ENCODE measurements around the gene CDKL1.

The CDKL1 gene

GRCh38 chr14:50407111-50407812 is 10.6 kb upstream of the CDKL1 start:
- Histone ChIP-seq H3K4me2 (ENCODE audit: low read length) (no peak overlapping the region), H3K79me2 (ENCODE audit: control insufficient read depth, low read length) (no peaks in the 10 kb centered on the region), H3K27ac (ENCODE audit: low read depth, low read length) (no peak overlapping the region), H3K27me3 (ENCODE audit: control insufficient read depth, low read length) (no peaks in the 10 kb centered on the region), H3K4me3 (ENCODE audit: low read length) (no peak overlapping the region), H3K36me3 (ENCODE audit: control insufficient read depth, low read length) (no peaks in the 10 kb centered on the region), H4K20me1 (ENCODE audit: control insufficient read depth, insufficient read depth, low read depth, low read length) (no peaks in the 10 kb centered on the region), H3K9me2 (replicated peaks; ENCODE audit: control insufficient read depth, low read length) (no peaks in the 10 kb centered on the region), H3K4me1 (ENCODE audit: control insufficient read depth, low read length) (no peaks in the 10 kb centered on the region), H3K9me3 (ENCODE audit: control insufficient read depth, insufficient read depth, low read length) (no peaks in the 10 kb centered on the region), H3F3A (ENCODE audit: control insufficient read depth, insufficient read depth) (peaks cover 4% of the 10 kb centered on the region; the same call in 1 of the 2 replicates)
- no peak for TF ChIP-seq EZH2phosphoT487 (IDR thresholded peaks at IDR 0.05; ENCODE audit: borderline replicate concordance, low read length)
- no peak for TF ChIP-seq CTCF (IDR thresholded peaks at IDR 0.05; ENCODE audit: low read depth, low read length, poor library complexity, severe bottlenecking)

- Histone ChIP-seq H3K27ac (ENCODE audit: low read depth, low read length) (no peak overlapping the region), H3K4me3 (ENCODE audit: low read length) (no peak overlapping the region), H3K9me3 (ENCODE audit: control insufficient read depth, insufficient read depth, low read length) (no peaks in the 10 kb centered on the region), H3F3A (ENCODE audit: control insufficient read depth, insufficient read depth) (peaks cover 5% of the 10 kb centered on the region), H3K27me3 (ENCODE audit: control insufficient read depth, low read length) (no peaks in the 10 kb centered on the region), H3K79me2 (ENCODE audit: control insufficient read depth, low read length) (no peaks in the 10 kb centered on the region), H3K4me1 (ENCODE audit: control insufficient read depth, low read length) (peaks cover 7% of the 10 kb centered on the region), H4K20me1 (ENCODE audit: control insufficient read depth, insufficient read depth, low read depth, low read length) (no peaks in the 10 kb centered on the region), H3K4me2 (ENCODE audit: low read length) (no peak overlapping the region), H3K9me2 (replicated peaks; ENCODE audit: control insufficient read depth, low read length) (no peaks in the 10 kb centered on the region), H3K36me3 (ENCODE audit: control insufficient read depth, low read length) (no peaks in the 10 kb centered on the region)
- TF ChIP-seq EZH2phosphoT487 (IDR thresholded peaks at IDR 0.05; ENCODE audit: borderline replicate concordance, low read length) (no peak), CTCF (IDR thresholded peaks at IDR 0.05; ENCODE audit: low read depth, low read length, poor library complexity, severe bottlenecking) (no peak)
These were observed 6.7 kb upstream of the CDKL1 start for GRCh38 chr14:50403419-50403818.

GRCh38 chr14:50402965-50403364 is 6.3 kb upstream of the CDKL1 start:
- no peaks in the 10 kb centered on the region for H4K20me1 ChIP-seq (ENCODE audit: control insufficient read depth, insufficient read depth, low read depth, low read length)
- H3K36me3 ChIP-seq (ENCODE audit: control insufficient read depth, low read length) = no peaks in the 10 kb centered on the region
- H3F3A ChIP-seq (ENCODE audit: control insufficient read depth, insufficient read depth) = peaks cover 8% of the 10 kb centered on the region
- H3K4me1 ChIP-seq (ENCODE audit: control insufficient read depth, low read length) = peaks cover 8% of the 10 kb centered on the region
- no peaks in the 10 kb centered on the region for H3K79me2 ChIP-seq (ENCODE audit: control insufficient read depth, low read length)
- H3K9me3 ChIP-seq (ENCODE audit: control insufficient read depth, insufficient read depth, low read length) = no peaks in the 10 kb centered on the region
- no peak overlapping the region for H3K4me2 ChIP-seq (ENCODE audit: low read length)
- no peak overlapping the region for H3K27ac ChIP-seq (ENCODE audit: low read depth, low read length)
- no peak for TF ChIP-seq CTCF (IDR thresholded peaks at IDR 0.05; ENCODE audit: low read depth, low read length, poor library complexity, severe bottlenecking)
- no peak for TF ChIP-seq EZH2phosphoT487 (IDR thresholded peaks at IDR 0.05; ENCODE audit: borderline replicate concordance, low read length)
- no peaks in the 10 kb centered on the region for H3K27me3 ChIP-seq (ENCODE audit: control insufficient read depth, low read length)
- H3K4me3 ChIP-seq (ENCODE audit: low read length) = no peak overlapping the region
- no peaks in the 10 kb centered on the region for H3K9me2 ChIP-seq (replicated peaks; ENCODE audit: control insufficient read depth, low read length)
